DOHH2 (cell line): ENCODE measurements around the gene WNT10A.

Experiments
- H3F3A ChIP-seq: fragments of 200-600 bp; sonication (generic), shearing (Covaris generic); 2 replicates; pipeline ENCODE4 v1.6.0; 2016; ENCODE audit warnings: antibody characterized with exemption, mild to moderate bottlenecking; ENCODE audit not compliant: control insufficient read depth, insufficient read depth
- H3K27ac ChIP-seq: fragments of 200-600 bp; sonication (generic); 2 replicates; pipeline ENCODE4 v1.5.1; 2014; ENCODE audit warnings: low read depth, mild to moderate bottlenecking, low read length, moderate library complexity
- H3K27me3 ChIP-seq: fragments of 200-600 bp; sonication (generic); 2 replicates; pipeline ENCODE4 v1.6.1; 2014; ENCODE audit warnings: mild to moderate bottlenecking, low read length, mixed read lengths; ENCODE audit not compliant: control insufficient read depth
- H3K36me3 ChIP-seq: fragments of 200-600 bp; sonication (generic); 2 replicates; pipeline ENCODE4 v1.6.1; 2014; ENCODE audit warnings: mild to moderate bottlenecking, low read length, moderate library complexity, mixed read lengths; ENCODE audit not compliant: control insufficient read depth
- H3K4me1 ChIP-seq: fragments of 200-600 bp; sonication (generic); 2 replicates; pipeline ENCODE4 v1.6.1; 2014; ENCODE audit warnings: mild to moderate bottlenecking, low read length, mixed read lengths; ENCODE audit not compliant: control insufficient read depth
- H3K4me2 ChIP-seq: fragments of 200-600 bp; sonication (generic); 2 replicates; pipeline ENCODE4 v1.6.0; 2014; ENCODE audit warnings: mild to moderate bottlenecking, low read length, moderate library complexity
- H3K4me3 ChIP-seq: fragments of 200-600 bp; sonication (generic); 2 replicates; pipeline ENCODE4 v1.5.1; 2014; ENCODE audit warnings: mild to moderate bottlenecking, low read length, mixed read lengths
- H3K79me2 ChIP-seq: fragments of 200-600 bp; sonication (generic); 2 replicates; pipeline ENCODE4 v1.6.1; 2014; ENCODE audit warnings: mild to moderate bottlenecking, low read length, mixed read lengths; ENCODE audit not compliant: control insufficient read depth
- H3K9me2 ChIP-seq: fragments of 200-600 bp; sonication (generic); replicated peaks from 2 replicates; pipeline ENCODE4 v1.6.1; 2014; ENCODE audit warnings: mild to moderate bottlenecking, low read length, mixed read lengths; ENCODE audit not compliant: control insufficient read depth
- H3K9me3 ChIP-seq: fragments of 200-600 bp; sonication (generic); 2 replicates; pipeline ENCODE4 v1.6.1; 2014; ENCODE audit warnings: antibody characterized with exemption, low read length, mixed read lengths; ENCODE audit not compliant: control insufficient read depth, insufficient read depth
- H4K20me1 ChIP-seq: fragments of 200-600 bp; sonication (generic); 2 replicates; pipeline ENCODE4 v1.6.0; 2014; ENCODE audit warnings: low read depth, mild to moderate bottlenecking, antibody characterized with exemption, low read length, moderate library complexity; ENCODE audit not compliant: control insufficient read depth, insufficient read depth
- EZH2phosphoT487 ChIP-seq: fragments of 200-600 bp; sonication (generic); IDR thresholded peaks from 2 replicates; pipeline ENCODE4 v1.6.1; 2017; ENCODE audit warnings: borderline replicate concordance, mild to moderate bottlenecking, antibody characterized with exemption, low read length, moderate library complexity, mixed read lengths
- TF ChIP-seq, protein P1 (sequence below): fragments of 200-600 bp; sonication (generic); IDR thresholded peaks from one replicate; pipeline ENCODE4 v1.5.1; 2014; ENCODE audit warnings: antibody characterized with exemption, mild to moderate bottlenecking, low read depth, low read length; ENCODE audit not compliant: poor library complexity, severe bottlenecking

Gene WNT10A

DNA sequence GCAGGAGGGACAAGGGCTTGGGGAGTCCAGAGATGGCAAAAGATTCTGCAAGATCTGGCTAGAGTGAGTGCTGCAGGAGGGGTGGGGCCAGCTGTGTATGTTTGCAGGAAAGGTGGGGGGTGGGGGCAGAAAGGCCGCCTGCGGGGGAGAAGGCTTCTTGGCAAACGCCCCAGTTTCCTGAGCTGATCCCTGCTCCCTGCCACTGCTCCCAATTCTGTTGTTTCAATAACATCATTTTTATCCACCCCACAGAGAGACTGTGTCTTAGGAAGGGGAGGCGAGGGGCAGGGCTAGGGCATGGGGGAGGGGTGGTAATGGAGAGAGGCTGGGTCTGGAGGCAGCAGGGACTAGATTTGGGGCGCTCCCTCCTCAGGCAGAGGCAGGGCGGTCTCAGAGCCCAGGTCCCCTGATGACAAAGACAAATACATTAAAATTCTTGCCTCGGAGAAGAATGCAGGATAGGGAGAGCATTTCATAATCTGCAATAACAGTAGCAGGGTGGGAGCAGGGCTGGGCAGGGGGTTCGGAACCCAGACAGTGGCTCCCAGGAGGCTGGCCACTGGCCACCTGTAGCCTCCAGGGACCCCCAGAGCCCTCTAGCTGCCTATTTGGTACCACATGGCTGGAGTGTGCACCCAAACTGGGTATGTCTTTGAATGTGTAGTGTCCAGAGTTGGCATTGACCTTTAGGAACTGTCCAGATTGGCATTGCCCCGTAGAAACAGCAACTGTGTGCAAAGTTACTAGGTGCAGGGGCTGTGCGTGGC is 23.1 kb upstream of the WNT10A start:
- H3K36me3 ChIP-seq: no peaks in the 10 kb centered on the region
- H3F3A ChIP-seq: no peaks in the 10 kb centered on the region
- TF ChIP-seq, protein P1, sequence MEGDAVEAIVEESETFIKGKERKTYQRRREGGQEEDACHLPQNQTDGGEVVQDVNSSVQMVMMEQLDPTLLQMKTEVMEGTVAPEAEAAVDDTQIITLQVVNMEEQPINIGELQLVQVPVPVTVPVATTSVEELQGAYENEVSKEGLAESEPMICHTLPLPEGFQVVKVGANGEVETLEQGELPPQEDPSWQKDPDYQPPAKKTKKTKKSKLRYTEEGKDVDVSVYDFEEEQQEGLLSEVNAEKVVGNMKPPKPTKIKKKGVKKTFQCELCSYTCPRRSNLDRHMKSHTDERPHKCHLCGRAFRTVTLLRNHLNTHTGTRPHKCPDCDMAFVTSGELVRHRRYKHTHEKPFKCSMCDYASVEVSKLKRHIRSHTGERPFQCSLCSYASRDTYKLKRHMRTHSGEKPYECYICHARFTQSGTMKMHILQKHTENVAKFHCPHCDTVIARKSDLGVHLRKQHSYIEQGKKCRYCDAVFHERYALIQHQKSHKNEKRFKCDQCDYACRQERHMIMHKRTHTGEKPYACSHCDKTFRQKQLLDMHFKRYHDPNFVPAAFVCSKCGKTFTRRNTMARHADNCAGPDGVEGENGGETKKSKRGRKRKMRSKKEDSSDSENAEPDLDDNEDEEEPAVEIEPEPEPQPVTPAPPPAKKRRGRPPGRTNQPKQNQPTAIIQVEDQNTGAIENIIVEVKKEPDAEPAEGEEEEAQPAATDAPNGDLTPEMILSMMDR: no peak
- TF ChIP-seq EZH2phosphoT487: no peak
- no peaks in the 10 kb centered on the region for H3K9me3 ChIP-seq
- no peaks in the 10 kb centered on the region for H4K20me1 ChIP-seq
- H3K4me2 ChIP-seq: no peak overlapping the region
- peaks cover 5% of the 10 kb centered on the region; the same call in 1 of the 2 replicates for H3K4me1 ChIP-seq
- H3K9me2 ChIP-seq: no peaks in the 10 kb centered on the region
- no peak overlapping the region for H3K4me3 ChIP-seq
- no peak overlapping the region for H3K27ac ChIP-seq
- peaks cover 77% of the 10 kb centered on the region for H3K27me3 ChIP-seq
- H3K79me2 ChIP-seq: no peaks in the 10 kb centered on the region

GRCh38 chr2:218858138-218858445 is 22.6 kb upstream of the WNT10A start:
- peaks cover 78% of the 10 kb centered on the region for H3K27me3 ChIP-seq
- H3K4me2 ChIP-seq: no peak overlapping the region
- no peaks in the 10 kb centered on the region for H3K36me3 ChIP-seq
- no peaks in the 10 kb centered on the region for H3K79me2 ChIP-seq
- no peak overlapping the region for H3K27ac ChIP-seq
- H3K9me2 ChIP-seq: no peaks in the 10 kb centered on the region
- H3K4me3 ChIP-seq: no peak overlapping the region
- no peaks in the 10 kb centered on the region for H3K9me3 ChIP-seq
- peaks cover 5% of the 10 kb centered on the region; the same call in 1 of the 2 replicates for H3K4me1 ChIP-seq
- TF ChIP-seq, protein P1: no peak
- no peak for TF ChIP-seq EZH2phosphoT487
- no peaks in the 10 kb centered on the region for H4K20me1 ChIP-seq
- no peaks in the 10 kb centered on the region for H3F3A ChIP-seq

DNA sequence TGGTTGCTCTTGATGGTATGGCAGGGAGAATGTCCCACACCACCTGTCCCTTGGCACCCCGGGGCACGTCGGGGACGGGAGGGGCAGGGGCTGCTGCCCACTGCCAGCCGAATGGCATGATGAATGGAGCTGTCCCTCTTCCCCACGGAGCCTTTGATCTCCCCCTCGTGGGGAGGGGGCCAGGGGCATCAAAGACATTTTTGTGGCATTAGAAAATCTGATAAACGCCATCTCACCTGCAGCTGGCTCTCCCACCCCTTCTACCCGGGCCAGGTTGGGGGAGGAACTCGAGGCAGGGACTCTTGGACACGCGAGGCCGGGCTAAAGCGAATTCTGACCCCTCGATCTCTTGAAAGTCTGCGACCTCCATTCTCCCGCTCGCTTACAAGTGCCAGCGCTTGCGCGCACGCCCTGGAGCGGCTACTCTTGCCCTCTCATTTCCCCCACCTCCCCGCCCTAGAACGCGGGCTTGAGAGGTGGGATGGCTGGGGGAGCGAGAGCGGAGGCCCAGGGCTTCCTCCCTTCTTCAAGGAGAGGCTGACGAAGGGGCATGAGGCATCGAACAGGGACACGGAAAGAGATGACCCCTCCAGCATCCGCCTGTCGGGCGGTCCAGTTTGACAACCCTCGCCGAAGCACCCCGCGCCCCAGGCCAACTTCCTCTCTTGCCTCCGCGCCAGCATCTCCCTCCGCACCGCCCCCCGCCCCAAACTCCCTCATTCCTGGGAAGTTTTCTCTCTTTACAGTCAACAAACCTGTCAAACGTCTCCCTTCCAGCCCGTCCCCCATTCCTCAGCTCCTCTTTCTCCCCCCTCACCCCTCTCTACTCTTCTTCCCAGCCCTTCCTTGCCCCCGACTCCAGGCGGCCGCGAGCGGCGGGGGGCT is 21.7 kb upstream of the WNT10A start:
- H3K4me2 ChIP-seq: no peak overlapping the region
- peaks cover 5% of the 10 kb centered on the region; the same call in 1 of the 2 replicates for H3K4me1 ChIP-seq
- TF ChIP-seq, protein P1: no peak
- TF ChIP-seq EZH2phosphoT487: 0 out of 2 replicates have a peak, but pooled peaks have one; percentile 22
- H3K4me3 ChIP-seq: no peak overlapping the region
- no peaks in the 10 kb centered on the region for H3F3A ChIP-seq
- H3K27me3 ChIP-seq: peaks cover 76% of the 10 kb centered on the region
- H3K27ac ChIP-seq: no peak overlapping the region
- H3K9me2 ChIP-seq: no peaks in the 10 kb centered on the region
- no peaks in the 10 kb centered on the region for H4K20me1 ChIP-seq
- H3K36me3 ChIP-seq: no peaks in the 10 kb centered on the region
- H3K9me3 ChIP-seq: no peaks in the 10 kb centered on the region
- no peaks in the 10 kb centered on the region for H3K79me2 ChIP-seq
